Nephron (organoid): Measurements from ENCODE around the gene S100A16.

Source experiments
- H3K27ac Mint-ChIP-seq, 3 experiments: 2 replicates each; pipeline ENCODE4 v1.8.0; 2020; ENCODE audit warnings: mixed read lengths in 3 of 3, mild to moderate bottlenecking in 2 of 3, moderate library complexity in 1 of 3
- H3K27me3 Mint-ChIP-seq: 2 replicates; pipeline ENCODE4 v1.8.0; 2021; ENCODE audit warnings: low read depth, mild to moderate bottlenecking, moderate library complexity, mixed read lengths
- H3K36me3 Mint-ChIP-seq: 2 replicates; pipeline ENCODE4 v1.8.0; 2020; ENCODE audit warnings: low read depth, mixed read lengths
- H3K4me1 Mint-ChIP-seq: 2 replicates; pipeline ENCODE4 v1.8.0; 2020; ENCODE audit warnings: mixed read lengths
- H3K4me3 Mint-ChIP-seq, 3 experiments: 2 replicates each; pipeline ENCODE4 v1.8.0; 2020; ENCODE audit warnings: mild to moderate bottlenecking in 3 of 3, mixed read lengths in 3 of 3, moderate library complexity in 2 of 3
- H3K9me3 Mint-ChIP-seq: 2 replicates; pipeline ENCODE4 v1.8.0; 2020; ENCODE audit warnings: mixed read lengths
- TF ChIP-seq, protein P1 (sequence below), 3 experiments: fragments of 200-600 bp; sonication (generic); IDR thresholded peaks; one replicate each; pipeline ENCODE4 v1.5.0; 2021; ENCODE audit warnings: antibody characterized with exemption in 3 of 3; ENCODE audit not compliant: unreplicated experiment in 3 of 3

Gene S100A16

DNA sequence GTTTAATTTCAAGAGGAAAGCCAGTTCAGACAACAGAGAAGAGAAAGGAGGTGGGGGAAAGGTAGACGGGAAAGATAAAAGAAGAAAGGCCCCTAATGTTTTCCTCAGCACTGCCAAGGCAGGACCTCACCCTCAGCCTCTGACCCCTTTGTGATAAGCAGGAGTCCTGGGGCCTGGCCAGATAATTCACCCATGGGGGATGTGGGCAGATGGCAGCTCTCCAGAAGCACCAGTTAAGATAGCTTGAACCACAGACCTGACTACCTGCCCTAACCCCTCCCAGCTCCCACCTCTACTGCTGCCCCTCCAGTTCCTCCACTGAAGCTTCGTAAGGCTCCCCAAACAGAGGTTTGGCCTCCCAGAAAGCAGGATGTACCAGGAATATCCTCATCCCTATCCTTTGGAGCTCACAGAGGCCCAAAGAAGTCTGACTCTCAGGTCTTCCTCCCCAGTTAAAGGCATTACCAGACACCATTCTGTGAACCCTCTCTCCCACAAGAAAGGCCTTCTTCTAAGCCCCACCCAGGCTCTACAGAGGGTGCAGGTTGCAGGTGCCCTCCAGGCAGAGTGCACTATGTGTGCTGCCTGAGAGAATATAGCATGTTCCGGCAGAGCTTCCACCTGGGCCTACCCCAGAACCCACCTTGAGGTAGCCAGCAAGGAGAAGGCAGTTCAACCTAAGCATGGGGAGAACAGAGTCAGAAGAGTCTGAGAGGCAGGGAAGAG, 36.4 kb upstream of the S100A16 start:
- H3K27ac Mint-ChIP-seq, result peak overlapping the region in 2 of 3 experiments; percentile 36 to 45
- TF ChIP-seq, protein P1, sequence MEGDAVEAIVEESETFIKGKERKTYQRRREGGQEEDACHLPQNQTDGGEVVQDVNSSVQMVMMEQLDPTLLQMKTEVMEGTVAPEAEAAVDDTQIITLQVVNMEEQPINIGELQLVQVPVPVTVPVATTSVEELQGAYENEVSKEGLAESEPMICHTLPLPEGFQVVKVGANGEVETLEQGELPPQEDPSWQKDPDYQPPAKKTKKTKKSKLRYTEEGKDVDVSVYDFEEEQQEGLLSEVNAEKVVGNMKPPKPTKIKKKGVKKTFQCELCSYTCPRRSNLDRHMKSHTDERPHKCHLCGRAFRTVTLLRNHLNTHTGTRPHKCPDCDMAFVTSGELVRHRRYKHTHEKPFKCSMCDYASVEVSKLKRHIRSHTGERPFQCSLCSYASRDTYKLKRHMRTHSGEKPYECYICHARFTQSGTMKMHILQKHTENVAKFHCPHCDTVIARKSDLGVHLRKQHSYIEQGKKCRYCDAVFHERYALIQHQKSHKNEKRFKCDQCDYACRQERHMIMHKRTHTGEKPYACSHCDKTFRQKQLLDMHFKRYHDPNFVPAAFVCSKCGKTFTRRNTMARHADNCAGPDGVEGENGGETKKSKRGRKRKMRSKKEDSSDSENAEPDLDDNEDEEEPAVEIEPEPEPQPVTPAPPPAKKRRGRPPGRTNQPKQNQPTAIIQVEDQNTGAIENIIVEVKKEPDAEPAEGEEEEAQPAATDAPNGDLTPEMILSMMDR (IDR thresholded peaks at IDR 0.05; ENCODE audit: unreplicated experiment in 3 of 3), result no peak
- H3K36me3 Mint-ChIP-seq, result peaks cover 28% of the 10 kb centered on the region
- H3K4me3 Mint-ChIP-seq, result no peak overlapping the region
- H3K9me3 Mint-ChIP-seq, result no peaks in the 10 kb centered on the region
- no peaks in the 10 kb centered on the region for H3K27me3 Mint-ChIP-seq
- no peaks in the 10 kb centered on the region for H3K4me1 Mint-ChIP-seq

DNA sequence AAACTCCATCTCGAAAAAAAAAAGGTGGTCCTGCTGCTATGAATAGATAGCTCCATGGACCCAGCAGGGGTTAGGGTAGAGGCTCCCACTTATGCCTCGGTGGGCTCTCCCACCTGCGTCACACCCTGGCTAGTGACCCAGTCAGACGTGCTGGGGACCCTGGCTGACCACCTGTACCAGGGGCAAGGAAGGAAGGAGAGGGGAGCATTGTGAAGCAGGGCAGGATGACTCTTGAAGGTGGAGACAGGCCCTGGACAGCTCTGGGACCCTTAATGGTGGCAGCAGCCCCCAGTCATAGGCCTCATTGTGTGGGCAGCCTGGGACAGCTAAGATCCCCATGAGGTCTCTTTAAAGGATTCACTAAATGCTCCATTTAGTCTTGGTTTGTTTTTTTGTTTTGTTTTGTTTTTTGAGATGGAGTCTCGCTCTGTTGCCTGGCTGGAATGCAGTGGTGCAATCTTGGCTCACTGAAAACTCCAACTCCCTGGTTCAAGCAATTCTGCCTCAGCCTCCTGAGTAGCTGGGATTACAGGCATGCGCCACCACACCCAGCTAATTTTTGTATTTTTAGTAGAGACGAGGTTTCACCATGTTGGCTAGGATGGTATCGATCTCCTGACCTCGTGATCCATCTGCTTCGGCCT, 35.2 kb upstream of the S100A16 start:
- no peaks in the 10 kb centered on the region for H3K4me1 Mint-ChIP-seq
- H3K9me3 Mint-ChIP-seq, result no peaks in the 10 kb centered on the region
- TF ChIP-seq, protein P1 (IDR thresholded peaks at IDR 0.05; ENCODE audit: unreplicated experiment in 3 of 3), result no peak

DNA sequence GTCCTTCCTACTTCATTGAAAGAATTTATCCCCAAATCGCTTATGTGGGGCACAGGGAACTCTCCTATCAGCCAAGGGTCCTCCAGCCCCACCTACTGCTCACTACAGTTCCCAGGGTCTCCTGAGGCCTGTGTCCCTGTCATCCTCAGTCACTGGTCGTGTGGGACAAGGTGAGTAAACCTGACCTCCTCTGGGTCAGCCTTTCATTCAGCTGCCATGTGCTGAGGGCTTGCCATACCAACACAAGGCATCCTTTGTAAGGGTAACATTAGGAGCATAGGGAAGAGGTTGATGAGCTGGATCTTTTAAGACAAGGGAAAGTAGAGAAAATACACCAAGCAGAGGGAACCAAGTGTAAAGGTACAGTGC, 34.4 kb upstream of the S100A16 start:
- no peaks in the 10 kb centered on the region for H3K4me1 Mint-ChIP-seq
- TF ChIP-seq, protein P1 (IDR thresholded peaks at IDR 0.05; ENCODE audit: unreplicated experiment in 3 of 3), result no peak
- no peaks in the 10 kb centered on the region for H3K9me3 Mint-ChIP-seq
- peaks cover 44% of the 10 kb centered on the region for H3K36me3 Mint-ChIP-seq
- peak overlapping the region; percentile 14 to 54 (median 34) for H3K27ac Mint-ChIP-seq
- no peaks in the 10 kb centered on the region for H3K27me3 Mint-ChIP-seq
- no peak overlapping the region for H3K4me3 Mint-ChIP-seq

More for the DNA sequence above, 35.2 kb upstream of the S100A16 start:
- Mint-ChIP-seq H3K4me3 (no peak overlapping the region), H3K36me3 (peaks cover 40% of the 10 kb centered on the region), H3K27me3 (no peaks in the 10 kb centered on the region), H3K27ac (peak overlapping the region in 2 of 3 experiments; percentile 58 to 66)

DNA sequence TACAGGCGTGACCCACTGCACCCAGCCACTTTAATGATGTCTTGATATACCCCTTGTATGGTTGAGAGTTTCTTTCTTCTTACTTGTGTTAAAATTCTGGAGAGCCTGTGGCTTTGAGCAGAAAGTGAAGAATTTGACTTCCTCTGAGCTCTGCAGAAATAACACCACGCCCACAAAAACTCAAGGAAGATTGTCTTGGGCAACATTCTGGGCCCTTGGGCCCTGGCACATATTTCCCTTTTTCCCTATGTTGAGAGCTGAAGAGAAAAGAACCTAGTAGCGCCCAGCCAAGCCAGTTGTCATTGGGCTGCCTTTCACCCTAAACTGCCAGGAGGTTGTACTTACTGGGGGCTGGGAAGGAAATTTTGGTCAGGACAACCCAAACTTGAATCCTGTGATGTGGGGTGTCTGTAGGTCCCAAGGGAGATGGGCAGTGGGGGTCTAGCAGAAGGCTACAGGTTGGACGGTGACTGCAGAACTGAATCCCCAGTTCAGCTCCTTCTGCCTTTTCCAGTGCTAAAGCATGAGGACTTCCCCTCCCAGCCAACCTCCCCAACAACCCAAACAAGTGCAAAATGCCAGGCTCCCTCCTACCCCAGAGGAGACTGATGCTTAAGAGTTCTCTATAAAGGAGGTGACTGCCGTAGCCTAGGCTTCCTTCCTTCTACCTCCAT, 33.9 kb upstream of the S100A16 start:
- Mint-ChIP-seq H3K9me3 (no peaks in the 10 kb centered on the region), H3K4me1 (no peaks in the 10 kb centered on the region), H3K4me3 (no peak overlapping the region), H3K27me3 (no peaks in the 10 kb centered on the region), H3K36me3 (peaks cover 49% of the 10 kb centered on the region), H3K27ac (peak overlapping the region in 2 of 3 experiments; percentile 34 to 53)
- TF ChIP-seq, protein P1 (IDR thresholded peaks at IDR 0.05; ENCODE audit: unreplicated experiment in 3 of 3), result no peak

DNA sequence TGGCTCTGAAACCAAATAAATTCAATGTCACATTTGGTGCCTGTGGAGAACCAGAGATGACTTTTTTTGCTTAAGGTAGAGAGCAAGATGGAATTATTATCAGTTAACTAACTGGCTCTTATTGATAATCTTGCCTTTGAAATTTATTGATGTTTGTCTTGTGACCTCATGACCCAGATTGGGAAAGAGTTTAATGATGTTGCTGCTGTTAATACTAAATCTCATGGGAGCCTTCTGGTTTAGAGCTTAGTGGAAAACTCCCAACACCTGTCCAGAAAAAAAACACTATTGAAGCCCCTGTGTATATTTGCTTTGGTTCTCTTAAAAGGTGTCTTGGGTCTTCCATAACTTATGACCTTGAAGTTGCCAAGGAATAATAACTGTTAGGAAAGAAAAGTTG, 30.9 kb upstream of the S100A16 start:
- Mint-ChIP-seq H3K27me3 (no peaks in the 10 kb centered on the region), H3K4me1 (no peaks in the 10 kb centered on the region), H3K4me3 (no peak overlapping the region), H3K27ac (peak overlapping the region in 2 of 3 experiments; percentile 3 to 21), H3K9me3 (no peaks in the 10 kb centered on the region), H3K36me3 (peaks cover 67% of the 10 kb centered on the region)
- TF ChIP-seq, protein P1 (IDR thresholded peaks at IDR 0.05; ENCODE audit: unreplicated experiment in 3 of 3), result no peak
